ENCODE data around the gene TMEM9. TPM values are rescaled to one million over a fixed set of nuclear protein-coding genes. Genes with fewer than 3 reads are reported as not detected.

TMEM9 gene
- total RNA-seq, 1 donor from 2014 or later: 63.9 TPM

DNA sequence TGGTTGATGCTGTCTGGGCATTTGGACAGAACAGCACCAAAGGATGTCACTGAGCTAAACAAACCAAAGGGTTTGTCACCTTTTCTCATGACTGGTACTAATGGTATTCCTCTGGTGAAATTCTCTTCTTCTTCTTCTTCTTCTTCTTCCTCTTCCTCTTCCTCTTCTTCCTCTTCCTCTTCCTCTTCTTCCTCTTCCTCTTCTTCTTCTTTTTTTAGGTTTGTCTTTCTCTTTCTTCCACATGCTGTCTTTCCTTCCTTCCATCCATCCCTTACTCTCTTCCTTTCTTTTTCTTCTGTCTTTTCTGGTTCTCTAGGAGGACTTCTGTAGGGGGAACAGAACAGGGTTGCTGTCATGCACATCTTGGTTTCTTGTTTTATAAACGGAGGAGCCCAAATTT, 27.0 kb upstream of the TMEM9 start:
- TF ChIP-seq, protein P1, sequence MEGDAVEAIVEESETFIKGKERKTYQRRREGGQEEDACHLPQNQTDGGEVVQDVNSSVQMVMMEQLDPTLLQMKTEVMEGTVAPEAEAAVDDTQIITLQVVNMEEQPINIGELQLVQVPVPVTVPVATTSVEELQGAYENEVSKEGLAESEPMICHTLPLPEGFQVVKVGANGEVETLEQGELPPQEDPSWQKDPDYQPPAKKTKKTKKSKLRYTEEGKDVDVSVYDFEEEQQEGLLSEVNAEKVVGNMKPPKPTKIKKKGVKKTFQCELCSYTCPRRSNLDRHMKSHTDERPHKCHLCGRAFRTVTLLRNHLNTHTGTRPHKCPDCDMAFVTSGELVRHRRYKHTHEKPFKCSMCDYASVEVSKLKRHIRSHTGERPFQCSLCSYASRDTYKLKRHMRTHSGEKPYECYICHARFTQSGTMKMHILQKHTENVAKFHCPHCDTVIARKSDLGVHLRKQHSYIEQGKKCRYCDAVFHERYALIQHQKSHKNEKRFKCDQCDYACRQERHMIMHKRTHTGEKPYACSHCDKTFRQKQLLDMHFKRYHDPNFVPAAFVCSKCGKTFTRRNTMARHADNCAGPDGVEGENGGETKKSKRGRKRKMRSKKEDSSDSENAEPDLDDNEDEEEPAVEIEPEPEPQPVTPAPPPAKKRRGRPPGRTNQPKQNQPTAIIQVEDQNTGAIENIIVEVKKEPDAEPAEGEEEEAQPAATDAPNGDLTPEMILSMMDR (IDR thresholded peaks at IDR 0.05): no peak
- no peak overlapping the region for H3K27ac Mint-ChIP-seq (ENCODE audit: unreplicated experiment)
- H3K4me1 Mint-ChIP-seq (ENCODE audit: unreplicated experiment): peaks cover 7% of the 10 kb centered on the region
- peaks cover 7% of the 10 kb centered on the region for H3K9me3 Mint-ChIP-seq (ENCODE audit: unreplicated experiment)
- H3K27me3 Mint-ChIP-seq (ENCODE audit: unreplicated experiment): peaks cover 41% of the 10 kb centered on the region
- H3K4me3 Mint-ChIP-seq (ENCODE audit: unreplicated experiment): no peak overlapping the region
- no peak for DNase-seq (ENCODE audit: extremely low spot score, unreplicated experiment)
- no peaks in the 10 kb centered on the region for H3K36me3 Mint-ChIP-seq (ENCODE audit: unreplicated experiment)

DNA sequence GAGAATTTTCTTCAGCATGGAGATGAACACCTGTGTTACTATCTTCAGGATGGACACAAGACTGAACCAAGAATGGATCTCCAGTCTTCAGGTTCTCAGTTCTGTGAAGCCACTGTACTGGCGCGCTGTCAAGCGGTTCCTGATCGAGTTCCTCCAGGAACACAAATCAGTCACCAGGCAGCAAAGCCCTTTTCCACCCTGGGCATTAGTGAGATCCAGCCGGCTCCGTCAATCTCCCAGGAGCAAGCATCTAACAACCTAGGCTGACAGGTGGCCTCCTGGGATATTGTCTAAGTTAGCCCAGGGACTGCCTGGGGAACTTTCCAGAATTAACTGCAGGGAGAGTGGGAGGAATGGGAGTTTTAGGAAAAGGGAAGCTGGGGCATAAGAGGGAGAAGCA, 26.6 kb upstream of the TMEM9 start:
- no peak overlapping the region for H3K4me3 Mint-ChIP-seq (ENCODE audit: unreplicated experiment)
- peaks cover 41% of the 10 kb centered on the region for H3K27me3 Mint-ChIP-seq (ENCODE audit: unreplicated experiment)
- DNase-seq (ENCODE audit: extremely low spot score, unreplicated experiment): no peak
- TF ChIP-seq, protein P1 (IDR thresholded peaks at IDR 0.05): no peak
- peaks cover 7% of the 10 kb centered on the region for H3K9me3 Mint-ChIP-seq (ENCODE audit: unreplicated experiment)
- no peak overlapping the region for H3K27ac Mint-ChIP-seq (ENCODE audit: unreplicated experiment)
- H3K4me1 Mint-ChIP-seq (ENCODE audit: unreplicated experiment): peaks cover 7% of the 10 kb centered on the region
- no peaks in the 10 kb centered on the region for H3K36me3 Mint-ChIP-seq (ENCODE audit: unreplicated experiment)

DNA sequence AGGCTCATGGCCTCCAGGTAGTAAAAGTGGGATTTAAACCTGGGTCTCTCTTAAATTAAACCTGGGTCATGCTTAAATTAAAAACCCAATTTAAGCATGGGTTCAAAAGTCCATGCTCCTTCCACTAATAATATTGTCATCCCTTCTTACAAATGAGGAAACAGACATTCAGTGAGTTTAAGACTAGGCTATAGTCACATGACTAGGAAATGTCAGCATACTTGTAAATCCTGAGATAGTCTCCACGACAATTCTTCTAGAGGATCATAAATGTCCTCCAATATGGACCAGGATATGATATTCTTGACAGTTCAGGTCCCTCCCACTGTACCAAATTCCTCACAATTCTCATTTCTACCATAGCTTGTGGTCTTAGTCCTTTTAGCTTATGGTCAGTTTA, 25.9 kb upstream of the TMEM9 start:
- Mint-ChIP-seq H3K27me3 (ENCODE audit: unreplicated experiment) (peaks cover 44% of the 10 kb centered on the region), H3K36me3 (ENCODE audit: unreplicated experiment) (no peaks in the 10 kb centered on the region), H3K27ac (ENCODE audit: unreplicated experiment) (no peak overlapping the region), H3K4me3 (ENCODE audit: unreplicated experiment) (no peak overlapping the region), H3K4me1 (ENCODE audit: unreplicated experiment) (peaks cover 7% of the 10 kb centered on the region), H3K9me3 (ENCODE audit: unreplicated experiment) (peaks cover 7% of the 10 kb centered on the region)
- DNase-seq (ENCODE audit: extremely low spot score, unreplicated experiment): no peak
- TF ChIP-seq, protein P1 (IDR thresholded peaks at IDR 0.05): no peak

DNA sequence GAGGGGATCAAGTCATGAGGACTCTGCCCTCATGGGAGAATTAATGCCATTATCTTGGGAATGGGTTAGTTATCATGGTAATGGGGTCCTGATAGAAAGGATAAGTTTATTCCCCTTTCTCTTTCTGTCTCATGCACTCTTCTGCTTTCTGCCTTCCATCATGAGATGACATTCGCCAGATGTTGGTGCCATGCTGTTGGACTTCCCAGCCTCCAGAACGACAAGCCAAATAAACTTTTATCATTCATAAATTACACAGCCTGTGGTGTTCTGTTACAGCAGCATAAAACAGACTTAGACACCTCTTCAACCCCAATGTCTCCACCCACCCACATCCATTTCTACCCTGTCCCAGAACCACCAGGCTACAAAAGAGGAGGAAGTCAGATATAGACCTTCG, 24.4 kb upstream of the TMEM9 start:
- Mint-ChIP-seq H3K4me3 (ENCODE audit: unreplicated experiment) (no peak overlapping the region), H3K9me3 (ENCODE audit: unreplicated experiment) (peaks cover 7% of the 10 kb centered on the region), H3K36me3 (ENCODE audit: unreplicated experiment) (no peaks in the 10 kb centered on the region), H3K4me1 (ENCODE audit: unreplicated experiment) (no peaks in the 10 kb centered on the region), H3K27ac (ENCODE audit: unreplicated experiment) (no peak overlapping the region), H3K27me3 (ENCODE audit: unreplicated experiment) (peaks cover 46% of the 10 kb centered on the region)
- no peak for DNase-seq (ENCODE audit: extremely low spot score, unreplicated experiment)
- TF ChIP-seq, protein P1 (IDR thresholded peaks at IDR 0.05): no peak

DNA sequence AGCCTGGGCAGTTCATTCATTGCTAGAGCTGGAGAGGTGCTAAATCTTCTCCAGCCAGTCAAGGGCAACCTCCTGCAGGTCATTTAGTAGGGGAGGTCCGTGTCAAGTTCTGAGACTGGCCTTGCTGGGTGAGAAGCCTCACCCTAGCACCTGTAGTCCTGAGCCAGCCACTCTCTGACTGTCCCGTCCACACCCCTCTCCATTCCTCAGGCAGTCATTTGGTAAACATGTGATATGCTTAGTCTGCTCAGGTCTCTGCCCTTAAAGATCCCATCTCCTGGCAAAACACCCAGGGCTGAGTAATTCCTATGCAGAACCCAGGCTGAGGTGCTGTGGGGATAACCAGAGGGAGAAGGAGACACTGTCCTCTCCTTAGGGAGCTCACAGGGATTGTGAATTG, 22.7 kb upstream of the TMEM9 start:
- no peaks in the 10 kb centered on the region for H3K36me3 Mint-ChIP-seq (ENCODE audit: unreplicated experiment)
- H3K27me3 Mint-ChIP-seq (ENCODE audit: unreplicated experiment): peaks cover 38% of the 10 kb centered on the region
- H3K27ac Mint-ChIP-seq (ENCODE audit: unreplicated experiment): no peak overlapping the region
- peaks cover 7% of the 10 kb centered on the region for H3K9me3 Mint-ChIP-seq (ENCODE audit: unreplicated experiment)
- H3K4me3 Mint-ChIP-seq (ENCODE audit: unreplicated experiment): no peak overlapping the region
- TF ChIP-seq, protein P1 (IDR thresholded peaks at IDR 0.05): no peak
- no peaks in the 10 kb centered on the region for H3K4me1 Mint-ChIP-seq (ENCODE audit: unreplicated experiment)
- no peak for DNase-seq (ENCODE audit: extremely low spot score, unreplicated experiment)
